ENCODE measurements around the gene GPT2. TPM values are rescaled to one million over a fixed set of nuclear protein-coding genes. Genes with fewer than 3 reads are reported as not detected.

The GPT2 gene
- total RNA-seq, 1 experiment from 2014 or later, result 12.7 TPM

GRCh38 chr16:46950009-46950408, 65.8 kb downstream of the GPT2 start:
- TF ChIP-seq SIN3A (IDR thresholded peaks at IDR 0.05; ENCODE audit: borderline replicate concordance, insufficient read depth, low read depth, low read length) (no peak), TCF7L2 (IDR thresholded peaks at IDR 0.05; ENCODE audit: low read depth, low read length) (no peak), POLR2AphosphoS5 (IDR thresholded peaks at IDR 0.05; ENCODE audit: low read depth, low read length) (no peak), CTCF (IDR thresholded peaks at IDR 0.05) (no peak), REST (IDR thresholded peaks at IDR 0.05; ENCODE audit: insufficient read depth in 1 of 2, low read depth in 2 of 2, low read length in 1 of 2) (no peak)
- ChIA-PET POLR2A (no interaction called here), CTCF (interaction anchor here (0.7 kb wide), 1 partner anchor 1178 kb away, joined by 6 read pairs; no protein-coding TSS in a partner anchor)
- DNase-seq (ENCODE audit: low read depth, low spot score), result no peak
- in situ Hi-C loops (cut with HindIII; ENCODE audit: low pct_unique_long_range_greater_than_20kb, low sequenced_read_pairs), result no loop called here
- no TSS peak for BruUV-seq (replicated peaks)
- Histone ChIP-seq H3K4me3 (ENCODE audit: low read depth in 2 of 2, low read length in 2 of 2) (no peak overlapping the region), H3K27me3 (ENCODE audit: control insufficient read depth, insufficient read depth, low read length) (no peaks in the 10 kb centered on the region), H3K27ac (ENCODE audit: low read length) (no peak overlapping the region), H3K9me3 (ENCODE audit: control insufficient read depth, insufficient read depth, low read depth, low read length) (no peaks in the 10 kb centered on the region), H3K4me1 (ENCODE audit: control insufficient read depth, insufficient read depth, low read length) (no peaks in the 10 kb centered on the region), H3K36me3 (ENCODE audit: control insufficient read depth, insufficient read depth, low read length) (peaks cover 3% of the 10 kb centered on the region; the same call in 1 of the 2 replicates)
- no peak for ATAC-seq
- intact Hi-C loops (cut with micrococcal nuclease; ENCODE audit: unreplicated experiment), result no loop called here

GRCh38 chr16:46954562-46954961, 70.4 kb downstream of the GPT2 start:
- ChIA-PET CTCF (no interaction called here), POLR2A (no interaction called here)
- H3K27me3 ChIP-seq (ENCODE audit: control insufficient read depth, insufficient read depth, low read length), result no peaks in the 10 kb centered on the region
- ATAC-seq (no peak), DNase-seq (ENCODE audit: low read depth, low spot score) (no peak)
- no peaks in the 10 kb centered on the region for H3K4me1 ChIP-seq (ENCODE audit: control insufficient read depth, insufficient read depth, low read length)
- no peaks in the 10 kb centered on the region for H3K9me3 ChIP-seq (ENCODE audit: control insufficient read depth, insufficient read depth, low read depth, low read length)
- intact Hi-C loops (cut with micrococcal nuclease; ENCODE audit: unreplicated experiment), result no loop called here
- TF ChIP-seq REST (IDR thresholded peaks at IDR 0.05; ENCODE audit: insufficient read depth in 1 of 2, low read depth in 2 of 2, low read length in 1 of 2) (no peak), CTCF (IDR thresholded peaks at IDR 0.05) (no peak), POLR2AphosphoS5 (IDR thresholded peaks at IDR 0.05; ENCODE audit: low read depth, low read length) (no peak), TCF7L2 (IDR thresholded peaks at IDR 0.05; ENCODE audit: low read depth, low read length) (no peak), SIN3A (IDR thresholded peaks at IDR 0.05; ENCODE audit: borderline replicate concordance, insufficient read depth, low read depth, low read length) (no peak)
- BruUV-seq (replicated peaks), result no TSS peak
- peaks cover 18% of the 10 kb centered on the region; the same call in 1 of the 2 replicates for H3K36me3 ChIP-seq (ENCODE audit: control insufficient read depth, insufficient read depth, low read length)
- H3K27ac ChIP-seq (ENCODE audit: low read length), result no peak overlapping the region
- H3K4me3 ChIP-seq (ENCODE audit: low read depth in 2 of 2, low read length in 2 of 2), result no peak overlapping the region
- in situ Hi-C loops (cut with HindIII; ENCODE audit: low pct_unique_long_range_greater_than_20kb, low sequenced_read_pairs), result no loop called here
